H1 (cell line): ENCODE results near the gene DEUP1. TPM values are rescaled to one million over a fixed set of nuclear protein-coding genes. Genes with fewer than 3 reads are reported as not detected.

ENCODE experiments used
- CTCF ChIA-PET: fragments of 300-600 bp; sonication (Branson Sonifier 250); formaldehyde crosslinking; loops from one replicate; lab custom pipeline; 2021; ENCODE audit not compliant: partially characterized antibody; lab: Charles Lee
- POLR2A ChIA-PET: fragments of 300-600 bp; sonication (Branson Sonifier 250); formaldehyde crosslinking; loops from one replicate; lab custom pipeline; 2021; ENCODE audit warnings: inconsistent platforms; ENCODE audit not compliant: partially characterized antibody; lab: Charles Lee
- DNase-seq, 2 experiments: peaks; one replicate each; pipeline versions ENCODE4 v3.0.0 to v3.0.0-alpha.2; 2010 to 2022; ENCODE audit warnings: low spot score in 2 of 2, low read depth in 1 of 2, mixed read lengths in 1 of 2
- FAIRE-seq: peaks from 2 replicates; lab custom pipeline; 2011; peaks lifted over from hg19 to GRCh38; lab: Jason Lieb, UNC
- H2AFZ ChIP-seq: 2 replicates; pipeline ENCODE4 v1.8.1; 2012; ENCODE audit warnings: low read length, inconsistent platforms
- H2AK5ac ChIP-seq: 2 replicates; pipeline ENCODE4 v1.6.1; 2013; ENCODE audit warnings: low read depth, low read length
- H2BK120ac ChIP-seq: replicated peaks from 2 replicates; pipeline ENCODE3; 2013; ENCODE audit warnings: low read depth, low read length, inconsistent platforms
- H2BK12ac ChIP-seq: 2 replicates; pipeline ENCODE4 v1.6.1; 2013; ENCODE audit warnings: low read depth, low read length
- H2BK15ac ChIP-seq: 2 replicates; pipeline ENCODE4 v1.6.1; 2013; ENCODE audit warnings: low read length
- H2BK20ac ChIP-seq: 2 replicates; pipeline ENCODE4 v1.6.1; 2013; ENCODE audit warnings: low read length
- H2BK5ac ChIP-seq: 2 replicates; pipeline ENCODE4 v1.6.1; 2013; ENCODE audit warnings: low read depth, low read length
- H3K14ac ChIP-seq: 2 replicates; pipeline ENCODE4 v1.6.1; 2013; ENCODE audit warnings: inconsistent platforms; ENCODE audit not compliant: insufficient read length
- H3K18ac ChIP-seq: 2 replicates; pipeline ENCODE4 v1.6.1; 2013; ENCODE audit warnings: low read length; ENCODE audit errors: extremely low read depth
- H3K23ac ChIP-seq: 2 replicates; pipeline ENCODE4 v1.6.1; 2013; ENCODE audit warnings: inconsistent platforms; ENCODE audit not compliant: insufficient read length
- H3K23me2 ChIP-seq: 2 replicates; pipeline ENCODE4 v1.6.1; 2013; ENCODE audit warnings: low read depth, low read length
- H3K27ac ChIP-seq: 2 replicates; pipeline ENCODE4 v1.6.1; 2011; ENCODE audit warnings: low read depth, low read length, inconsistent platforms
- H3K27me3 ChIP-seq, 4 experiments: replicated peaks in 1 of 4; 1 replicate in 1 of 4; 2 replicates in 3 of 4; pipeline versions ENCODE4 v1.6.1 to v1.8.1; 2011 to 2013; ENCODE audit warnings: low read length in 3 of 4, mild to moderate bottlenecking in 3 of 4, inconsistent platforms in 2 of 4, mixed read lengths in 2 of 4, moderate library complexity in 1 of 4; ENCODE audit not compliant: control insufficient read depth in 3 of 4, insufficient read depth in 3 of 4; ENCODE audit errors: extremely low read depth in 1 of 4
- H3K36me3 ChIP-seq, 4 experiments: 2 replicates each; pipeline versions ENCODE4 v1.6.1 to v1.8.1; 2011 to 2013; ENCODE audit warnings: mild to moderate bottlenecking in 4 of 4, low read length in 3 of 4, moderate library complexity in 2 of 4, control low read depth in 1 of 4, inconsistent platforms in 1 of 4; ENCODE audit not compliant: insufficient read depth in 4 of 4, control insufficient read depth in 2 of 4
- H3K4ac ChIP-seq: replicated peaks from 2 replicates; pipeline ENCODE3; 2013; ENCODE audit warnings: low read length, low read depth, mixed read lengths, inconsistent platforms; ENCODE audit not compliant: insufficient read length
- H3K4me1 ChIP-seq, 4 experiments: replicated peaks in 1 of 4; 1 replicate in 1 of 4; 2 replicates in 3 of 4; pipeline versions ENCODE4 v1.6.1 to v1.8.1; 2011 to 2013; ENCODE audit warnings: low read length in 3 of 4, inconsistent platforms in 2 of 4, mixed read lengths in 1 of 4; ENCODE audit not compliant: insufficient read depth in 4 of 4, control insufficient read depth in 3 of 4
- H3K4me2 ChIP-seq, 2 experiments: 2 replicates each; pipeline versions ENCODE4 v1.6.1 to v1.8.1; 2011 to 2013; ENCODE audit warnings: low read depth in 2 of 2, low read length in 2 of 2, control low read depth in 1 of 2, inconsistent platforms in 1 of 2, mild to moderate bottlenecking in 1 of 2; ENCODE audit not compliant: insufficient read depth in 1 of 2
- H3K4me3 ChIP-seq, 4 experiments: fragments of 200-600, 300-600 bp in 1 of 4; sonication (generic), shearing (Covaris generic), sonication (Bioruptor Twin) in 1 of 4; 2 replicates each; pipeline versions ENCODE4 v1.5.1 to v1.8.1; 2011 to 2016; ENCODE audit warnings: low read length in 4 of 4, low read depth in 3 of 4, control low read depth in 2 of 4, inconsistent platforms in 2 of 4, mild to moderate bottlenecking in 2 of 4, mixed read lengths in 1 of 4, moderate library complexity in 1 of 4; ENCODE audit not compliant: insufficient read depth in 2 of 4; ENCODE audit errors: extremely low read depth in 1 of 4
- H3K56ac ChIP-seq: replicated peaks from 2 replicates; pipeline ENCODE3; 2013; ENCODE audit warnings: low read depth, mild to moderate bottlenecking, mixed read lengths, low read length, inconsistent platforms; ENCODE audit not compliant: insufficient read length
- H3K79me1 ChIP-seq: 2 replicates; pipeline ENCODE4 v1.6.1; 2013; ENCODE audit warnings: low read depth, low read length, control low read depth
- H3K79me2 ChIP-seq, 2 experiments: 2 replicates each; pipeline versions ENCODE4 v1.6.1 to v1.8.1; 2012 to 2013; ENCODE audit warnings: low read length in 2 of 2, mild to moderate bottlenecking in 2 of 2, inconsistent platforms in 1 of 2; ENCODE audit not compliant: insufficient read depth in 2 of 2, control insufficient read depth in 1 of 2
- H3K9ac ChIP-seq, 4 experiments: replicated peaks in 1 of 4; 1 replicate in 1 of 4; 2 replicates in 3 of 4; pipeline versions ENCODE4 v1.6.1 to v1.8.1; 2011 to 2013; ENCODE audit warnings: low read depth in 3 of 4, low read length in 3 of 4, control low read depth in 2 of 4, mild to moderate bottlenecking in 2 of 4, moderate library complexity in 2 of 4, inconsistent platforms in 1 of 4; ENCODE audit errors: extremely low read depth in 1 of 4
- H3K9me3 ChIP-seq, 2 experiments: 2 replicates each; pipeline versions ENCODE4 v1.6.1 to v1.8.1; 2012 to 2013; ENCODE audit warnings: mild to moderate bottlenecking in 2 of 2, moderate library complexity in 2 of 2, control low read depth in 1 of 2, inconsistent platforms in 1 of 2, low read depth in 1 of 2, low read length in 1 of 2, mixed read lengths in 1 of 2; ENCODE audit not compliant: insufficient read depth in 2 of 2
- H4K20me1 ChIP-seq, 2 experiments: replicated peaks in 1 of 2; 2 replicates each; pipeline versions ENCODE3 to v1.8.1; 2011 to 2013; ENCODE audit warnings: inconsistent platforms in 2 of 2, low read length in 2 of 2, mild to moderate bottlenecking in 1 of 2; ENCODE audit not compliant: insufficient read depth in 2 of 2, control insufficient read depth in 1 of 2
- H4K5ac ChIP-seq: 2 replicates; pipeline ENCODE4 v1.6.1; 2013; ENCODE audit warnings: low read length, low read depth, mixed read lengths, inconsistent platforms; ENCODE audit not compliant: insufficient read length
- H4K8ac ChIP-seq: 2 replicates; pipeline ENCODE4 v1.8.0; 2013; ENCODE audit warnings: mild to moderate bottlenecking, moderate library complexity, low read length, inconsistent platforms; ENCODE audit not compliant: insufficient read depth; ENCODE audit errors: extremely low read depth
- H4K91ac ChIP-seq: replicated peaks from 2 replicates; pipeline ENCODE3; 2013; ENCODE audit warnings: low read length, mixed read lengths, inconsistent platforms; ENCODE audit not compliant: insufficient read length
- JUN ChIP-seq: IDR thresholded peaks from 2 replicates; pipeline ENCODE4 v1.6.1; 2011; ENCODE audit warnings: low read depth, mild to moderate bottlenecking, improper control_type of control experiment, low read length
- TAF1 ChIP-seq: IDR thresholded peaks from 2 replicates; pipeline ENCODE4 v1.6.1; 2011; ENCODE audit warnings: mild to moderate bottlenecking, low read depth, low read length
- WGBS, 2 experiments: shearing (Covaris generic) in 1 of 2; methylation state at CpG; one replicate each; pipeline versions ENCODE4 v1.1.6 to v1.1.7; 2013 to 2015; ENCODE audit warnings: low lambda C conversion rate in 2 of 2, mixed read lengths in 2 of 2, inconsistent platforms in 1 of 2, low coverage in 1 of 2, missing lambda C conversion rate in 1 of 2; ENCODE audit not compliant: insufficient replicate concordance in 2 of 2, insufficient coverage in 1 of 2, insufficient read length in 1 of 2; ENCODE audit errors: extremely low coverage in 1 of 2, missing lambda C conversion rate in 1 of 2; 5-methylcytosine and 5-hydroxymethylcytosine counted together
- polyA plus RNA-seq, 7 experiments: library from polyadenylated mRNA; depleted of rRNA in 3 of 7; stranded (reverse) in 5 of 7; unstranded in 2 of 7; fragments of >200 nt in 5 of 7; fragments of 200-250 nt in 2 of 7; gene quantifications; 1 replicate in 5 of 7; 2 replicates in 1 of 7; 4 replicates in 1 of 7; pipeline versions ENCODE4 v1.2.1 to v1.2.3, GENCODE V29; 2011 to 2013; ENCODE audit warnings: missing spikeins in 2 of 7, mixed read lengths in 2 of 7
- total RNA-seq: library from RNA; stranded (reverse); fragmentation: NEBNext Ultra II Directional; extraction: Animal tissue kit (Norgen Biotek cat#: 25700); gene quantifications from 2 replicates; pipeline ENCODE4 v1.2.1, GENCODE V29; 2021

DEUP1 gene
- total and polyA plus RNA-seq, 2 of the 8 experiments (the other 6 are each of a cell fraction or from before 2014, with no cell fraction given) = 0.45 TPM; not detected in 1

DNA sequence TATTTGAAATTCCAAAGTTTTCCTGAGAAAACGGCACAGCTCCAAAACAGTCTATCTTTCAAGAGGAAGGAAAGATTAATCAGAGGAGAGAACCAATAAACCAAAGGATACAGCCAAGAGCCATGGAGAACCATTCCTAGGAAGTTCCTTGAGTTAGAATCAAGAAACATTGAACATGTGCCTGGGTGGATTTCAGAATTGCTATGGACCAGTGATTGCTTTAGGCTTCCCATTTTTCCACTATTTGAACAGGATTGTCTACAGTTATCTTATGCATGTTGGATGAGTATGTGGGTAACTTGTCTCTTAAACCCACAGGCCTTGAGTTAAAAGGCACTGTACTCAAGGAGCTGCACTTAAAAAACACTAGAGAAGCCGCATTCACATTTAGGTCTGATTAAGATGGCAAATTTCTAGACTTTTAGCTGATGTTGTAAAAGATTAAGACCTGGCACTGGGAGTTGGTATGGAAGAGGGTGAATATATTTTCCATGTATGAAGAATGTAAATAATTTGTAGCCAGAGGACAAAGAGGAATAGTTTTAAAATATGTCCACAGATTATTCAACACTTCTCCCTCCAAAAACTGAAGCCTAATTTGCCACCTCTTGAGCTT, 11.2 kb upstream of the DEUP1 start:
- Histone ChIP-seq H2BK120ac (no peak overlapping the region), H3K14ac (no peak overlapping the region), H4K91ac (no peak overlapping the region), H3K4me1 (no peaks in the 10 kb centered on the region), H3K18ac (no peak overlapping the region), H3K9ac (no peak overlapping the region), H3K36me3 (peaks cover 0 to 5% (median 0%) of the 10 kb centered on the region in 4 experiments; a peak in 1 of 8 replicates), H2BK15ac (no peak overlapping the region), H3K79me2 (no peaks in the 10 kb centered on the region), H2BK5ac (no peak overlapping the region), H3K4me3 (no peak overlapping the region), H2AK5ac (no peak overlapping the region), H3K56ac (no peak overlapping the region), H3K27ac (no peak overlapping the region), H3K79me1 (no peaks in the 10 kb centered on the region), H4K8ac (no peak overlapping the region), H2AFZ (no peak overlapping the region), H3K23ac (no peak overlapping the region), H3K23me2 (no peaks in the 10 kb centered on the region), H4K5ac (no peak overlapping the region), H2BK20ac (no peak overlapping the region), H3K27me3 (peaks cover 0 to 1% (median 0%) of the 10 kb centered on the region in 4 experiments; a peak in 1 of 7 replicates), H3K9me3 (peaks cover 8% of the 10 kb centered on the region in 2 experiments; a peak in 2 of 4 replicates), H3K4me2 (no peak overlapping the region), H3K4ac (no peak overlapping the region), H2BK12ac (no peak overlapping the region), H4K20me1 (no peaks in the 10 kb centered on the region)
- TF ChIP-seq JUN = no peak
- TF ChIP-seq TAF1 = no peak
- FAIRE-seq = no peak
- 69% methylated on average over 2 of the region's 2 CpGs; no CpG with 5 or more reads in 1 of the 2 experiments for WGBS, 2 experiments
- ChIA-PET POLR2A (interaction anchor here (0.6 kb wide), 1 partner anchor 192 kb away, joined by 3 read pairs; no protein-coding TSS in a partner anchor), CTCF (interaction anchor here (0.5 to 1.5 kb wide), 2 partner anchors 8 to 991 kb away, joined by 3 read pairs; no protein-coding TSS in a partner anchor)
- DNase-seq = no peak
